ENCODE data around the gene MFAP3.
"Not testable (repeated sequence)": the region's sequence is repeated elsewhere in the genome, so short reads cannot be mapped to it uniquely, and the experiment has no call there.

MFAP3 gene

GRCh38 chr5:154055201-154055600, 16.4 kb downstream of the MFAP3 start:
- DNase-seq = no peak

GRCh38 chr5:154058055-154059038, 19.6 kb downstream of the MFAP3 start:
- DNase-seq = no peak

GRCh38 chr5:154059039-154059430, 20.3 kb downstream of the MFAP3 start:
- DNase-seq = no peak

DNA sequence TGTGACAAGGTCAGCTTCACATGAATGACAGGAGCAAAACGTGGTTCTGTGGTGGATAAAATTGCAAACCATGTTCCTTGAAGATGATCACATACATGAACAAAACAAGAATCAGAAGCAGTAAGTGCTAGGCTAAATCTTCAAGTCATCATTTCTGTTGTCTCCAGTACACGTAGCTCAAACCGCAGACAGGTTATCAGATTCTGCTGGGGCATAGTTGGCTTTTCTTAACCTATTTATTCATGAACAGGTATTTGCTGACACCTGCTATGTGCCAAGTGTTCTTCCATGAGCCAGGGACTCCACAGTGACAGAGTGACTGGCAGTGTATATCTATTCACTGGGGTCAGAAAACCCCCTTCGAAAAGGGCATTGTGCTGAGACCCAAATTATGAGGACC, 20.8 kb downstream of the MFAP3 start:
- DNase-seq = no peak

DNA sequence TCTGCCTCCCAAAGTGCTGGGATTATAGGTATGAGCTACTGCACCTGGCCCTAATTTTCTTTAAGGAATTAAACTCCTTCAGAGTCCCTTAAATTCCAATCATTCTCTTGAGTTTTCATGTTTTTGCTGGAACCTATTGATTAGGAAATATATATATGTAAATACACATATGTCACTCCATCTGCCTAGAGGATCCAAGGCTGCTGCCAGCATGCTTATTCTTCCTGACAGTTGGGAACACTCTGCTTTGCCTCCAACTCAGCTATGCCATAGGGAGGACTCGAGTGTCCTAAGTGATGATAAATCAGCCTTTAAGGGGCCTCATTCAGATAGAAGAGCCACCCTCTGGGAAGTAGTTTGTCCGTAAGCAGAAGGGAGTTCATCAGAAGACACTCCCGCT, 21.8 kb downstream of the MFAP3 start:
- DNase-seq = no peak

DNA sequence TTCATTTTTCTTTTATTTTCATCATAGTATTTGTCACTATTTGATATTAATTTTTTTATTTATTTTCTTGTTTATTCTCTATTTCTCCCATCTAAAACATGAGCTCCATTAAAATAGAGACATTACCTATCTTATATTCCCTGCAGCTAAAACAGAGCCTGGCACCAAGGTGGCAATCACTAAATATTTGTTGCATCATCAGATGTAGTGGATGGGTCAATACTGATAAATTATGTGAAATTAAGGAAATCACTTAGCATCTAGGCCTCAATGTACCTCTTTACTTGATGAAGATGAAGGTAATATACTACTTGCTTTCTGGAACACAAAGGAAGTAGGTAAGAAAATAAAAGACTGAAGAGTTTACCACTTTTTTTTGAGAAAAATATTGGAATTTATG, 24.6 kb downstream of the MFAP3 start:
- no peak for DNase-seq

DNA sequence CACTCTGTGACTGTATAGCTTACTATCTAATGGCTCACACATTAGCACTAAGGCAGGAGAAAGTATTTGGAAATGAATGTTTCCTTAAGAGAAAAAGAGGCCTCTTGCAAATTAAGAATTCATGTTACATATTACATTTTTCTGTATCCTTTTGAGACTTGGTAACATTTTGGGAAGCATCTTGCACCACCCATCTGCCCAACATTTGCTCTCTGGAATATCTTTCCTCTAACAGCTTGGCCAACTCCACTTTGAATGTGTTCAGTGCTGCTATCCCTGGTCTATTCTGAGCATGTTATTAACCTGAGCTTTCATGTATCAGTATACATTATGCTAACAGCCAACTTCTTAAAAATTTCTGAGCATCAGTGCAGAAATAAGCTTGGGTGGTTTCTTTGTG, 27.2 kb downstream of the MFAP3 start:
- DNase-seq = no peak

DNA sequence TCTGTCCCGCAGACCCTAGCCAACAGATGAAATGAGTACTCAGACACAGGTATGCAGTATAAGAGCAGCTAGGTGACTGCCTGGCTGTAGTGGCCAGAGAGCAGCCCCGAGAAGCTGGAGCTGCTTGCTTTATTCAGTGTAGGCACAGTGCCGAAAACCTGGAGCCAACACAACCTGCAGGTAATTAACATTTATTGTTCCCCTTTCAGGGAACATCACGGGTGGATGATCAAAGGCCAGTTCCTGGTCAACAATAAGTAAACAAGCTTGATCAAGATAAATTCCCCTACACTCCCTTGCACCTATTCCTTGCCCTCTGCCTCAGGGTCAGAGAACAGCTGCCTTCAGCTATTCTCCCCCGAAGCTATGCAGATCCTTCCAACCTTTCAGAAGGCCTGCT, 31.1 kb downstream of the MFAP3 start:
- not testable (repeated sequence) for DNase-seq

DNA sequence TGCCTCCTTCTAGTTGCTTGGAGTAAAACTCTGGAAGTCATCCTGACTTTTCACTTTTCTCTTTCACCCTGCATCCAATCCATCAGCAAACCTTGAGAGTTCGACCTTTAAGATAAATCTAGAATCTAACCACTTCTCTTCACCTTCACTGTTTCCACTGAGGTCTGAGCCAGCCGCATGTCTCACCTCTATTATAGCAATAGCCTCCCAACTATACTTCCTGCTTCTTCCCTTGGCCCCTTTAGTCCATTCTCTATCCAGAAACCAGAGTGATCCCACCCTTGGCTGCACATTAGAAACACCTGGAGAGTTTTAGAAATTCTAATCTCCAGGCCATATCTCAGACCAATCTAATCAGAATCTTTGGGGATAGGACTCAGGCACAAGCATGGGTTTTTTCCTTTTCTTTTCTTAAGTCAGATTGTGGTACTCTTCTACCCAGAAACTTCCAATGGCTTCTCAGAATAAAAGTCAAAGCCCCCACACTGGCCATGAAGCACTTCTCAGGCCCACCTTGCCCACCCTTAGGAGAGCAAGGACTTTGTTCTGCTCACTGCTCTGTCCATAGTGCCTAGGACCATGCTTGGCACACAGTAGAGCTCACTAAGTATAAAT, 33.1 kb downstream of the MFAP3 start:
- DNase-seq = no peak

DNA sequence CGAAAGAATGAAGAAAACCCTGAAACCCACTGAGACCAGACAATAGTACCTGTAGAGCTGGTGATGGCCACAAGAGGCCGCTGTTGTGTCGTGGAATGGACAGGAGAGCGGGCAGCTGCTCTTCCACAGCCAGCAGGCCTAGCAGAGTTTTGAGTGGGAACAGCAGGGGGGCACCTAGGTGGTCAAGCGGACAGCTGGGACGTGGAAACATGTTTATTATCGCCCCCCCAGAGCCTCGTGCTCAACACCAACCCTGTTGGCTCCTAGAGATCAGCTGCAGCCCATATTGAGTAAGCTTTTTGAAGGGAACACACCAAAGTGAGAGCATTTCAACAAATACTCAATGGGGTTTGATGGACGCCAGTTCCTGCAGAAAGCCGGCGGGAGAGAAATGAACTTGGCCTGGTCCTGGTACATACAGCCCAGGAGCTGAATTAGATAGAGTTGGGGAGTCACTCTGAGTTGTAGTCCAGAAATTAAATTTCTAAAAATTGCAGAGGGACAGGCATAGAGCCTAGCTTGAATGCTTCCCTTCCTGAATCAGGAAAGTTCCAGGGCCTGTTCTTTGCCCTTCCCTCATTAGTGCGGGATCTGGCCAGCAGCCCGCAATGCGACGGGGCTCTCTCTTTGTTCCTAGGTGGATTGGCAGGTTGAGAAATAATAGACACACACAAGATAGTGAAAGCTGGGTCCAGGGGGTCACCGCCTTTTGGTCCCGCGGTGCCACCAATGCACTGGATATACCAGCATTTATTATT, 33.8 kb downstream of the MFAP3 start:
- peak; percentile 86 for DNase-seq

- no peak for DNase-seq
Measured at GRCh38 chr5:154076240-154076922, 37.6 kb downstream of the MFAP3 start.

- no peak for DNase-seq
Measured at GRCh38 chr5:154077696-154078095, 38.9 kb downstream of the MFAP3 start.

GRCh38 chr5:154078272-154078671, 39.5 kb downstream of the MFAP3 start:
- no peak for DNase-seq

DNA sequence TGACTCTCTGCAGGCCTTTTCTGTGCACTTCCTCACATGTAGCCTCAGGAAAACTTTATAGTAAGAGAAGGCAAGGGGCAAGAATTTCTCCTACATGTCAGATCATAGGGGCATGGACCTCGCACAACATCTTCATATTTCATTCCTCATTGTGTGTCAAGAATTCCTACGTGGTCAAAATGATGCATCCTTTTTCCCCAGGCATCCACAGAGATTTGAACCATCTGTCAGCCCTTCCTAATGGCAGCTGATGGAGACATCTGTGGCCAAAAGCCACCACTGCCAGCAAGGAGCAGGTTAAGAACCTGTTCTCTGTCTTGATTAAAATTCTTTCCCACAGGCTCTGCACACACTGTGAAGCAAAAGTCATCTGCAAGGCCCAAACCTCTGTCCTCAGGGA, 42.5 kb downstream of the MFAP3 start:
- no peak for DNase-seq

DNA sequence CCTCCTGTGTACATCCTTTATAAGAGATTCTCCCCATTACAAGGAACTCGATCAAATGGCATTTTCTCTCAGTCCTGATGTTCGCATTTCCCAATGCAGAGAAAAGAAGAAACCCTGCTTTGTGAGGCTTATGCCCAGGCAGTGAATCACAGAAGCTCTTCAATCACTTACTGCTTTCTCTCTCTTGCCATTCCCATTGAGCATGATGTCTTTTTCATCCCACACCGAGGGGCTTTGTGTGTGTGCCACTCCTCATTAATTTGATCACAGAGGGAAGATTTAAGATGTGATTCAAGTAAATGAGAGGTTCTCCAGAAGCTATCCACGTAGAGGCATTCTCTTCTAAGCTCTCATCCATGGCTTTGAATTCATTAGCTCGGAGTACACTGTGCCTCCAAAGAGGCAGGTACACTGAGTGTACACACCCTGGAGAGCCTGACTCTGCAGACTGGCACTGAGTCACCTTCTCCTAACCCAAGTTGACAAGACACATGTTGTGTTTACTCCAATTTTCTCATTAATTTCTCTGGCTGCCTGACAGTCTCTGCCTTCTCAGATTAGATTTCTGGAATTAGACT, 45.4 kb downstream of the MFAP3 start:
- DNase-seq = no peak

DNA sequence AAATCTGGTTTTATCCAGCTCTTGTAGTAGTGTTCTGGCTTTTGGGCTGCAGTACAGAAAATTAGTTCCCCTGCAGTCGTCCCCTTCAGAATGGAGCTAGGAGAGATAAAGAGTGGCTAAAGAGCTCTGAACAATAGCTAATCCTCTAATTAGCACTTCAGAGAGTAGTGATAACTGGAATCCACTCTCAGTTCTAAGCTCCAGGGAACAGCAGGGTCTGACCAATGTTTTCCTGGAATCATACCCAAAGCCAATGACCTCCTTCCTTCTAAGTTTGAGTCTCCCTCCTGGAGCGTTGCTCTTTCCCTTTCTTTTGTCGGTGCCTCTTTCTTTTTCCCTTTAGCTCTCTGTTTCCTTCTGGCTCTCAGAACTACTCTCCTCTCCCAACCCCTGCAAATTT, 47.4 kb downstream of the MFAP3 start:
- DNase-seq = no peak

GRCh38 chr5:154086641-154087040, 47.9 kb downstream of the MFAP3 start:
- DNase-seq = peak; percentile 68

DNA sequence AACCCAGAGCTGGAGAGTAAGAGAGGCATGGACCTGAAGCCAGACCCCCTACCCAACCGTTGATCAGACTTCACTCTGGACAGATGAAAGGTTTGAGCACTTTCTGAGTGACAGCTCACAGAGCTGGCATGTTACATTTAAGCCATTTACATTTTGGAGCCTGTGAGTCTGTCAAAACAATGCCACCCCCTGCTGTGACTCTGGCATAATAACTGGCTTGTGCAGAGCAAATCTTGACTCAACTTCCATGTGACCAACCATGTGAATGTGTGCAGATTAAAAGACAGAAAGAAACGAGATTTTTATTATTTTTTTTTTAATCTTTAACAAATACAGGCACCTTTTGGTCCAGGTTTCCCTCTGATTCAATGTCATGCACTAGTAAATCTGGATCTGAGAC, 48.5 kb downstream of the MFAP3 start:
- no peak for DNase-seq

DNA sequence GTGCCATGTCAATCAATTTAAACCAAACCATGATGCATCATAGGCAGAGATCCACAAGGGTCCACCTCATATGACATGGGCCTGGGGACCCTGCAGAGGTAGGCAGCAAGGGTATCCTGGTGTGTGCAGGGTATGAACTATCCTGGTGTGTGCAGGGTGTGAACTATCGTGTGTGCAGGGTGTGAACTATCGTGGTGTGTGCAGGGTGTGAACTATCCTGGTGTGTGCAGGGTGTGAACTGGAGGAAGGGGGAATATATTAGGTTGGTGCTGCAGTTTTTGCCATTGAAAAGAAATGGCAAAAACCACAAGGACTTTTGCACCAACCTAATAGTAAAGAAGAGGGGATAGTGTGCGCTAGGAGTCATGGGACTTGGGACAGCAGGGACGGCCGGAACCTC, 50.0 kb downstream of the MFAP3 start:
- no peak for DNase-seq

- DNase-seq = no peak
Measured at GRCh38 chr5:154090656-154091055, 51.9 kb downstream of the MFAP3 start.

DNA sequence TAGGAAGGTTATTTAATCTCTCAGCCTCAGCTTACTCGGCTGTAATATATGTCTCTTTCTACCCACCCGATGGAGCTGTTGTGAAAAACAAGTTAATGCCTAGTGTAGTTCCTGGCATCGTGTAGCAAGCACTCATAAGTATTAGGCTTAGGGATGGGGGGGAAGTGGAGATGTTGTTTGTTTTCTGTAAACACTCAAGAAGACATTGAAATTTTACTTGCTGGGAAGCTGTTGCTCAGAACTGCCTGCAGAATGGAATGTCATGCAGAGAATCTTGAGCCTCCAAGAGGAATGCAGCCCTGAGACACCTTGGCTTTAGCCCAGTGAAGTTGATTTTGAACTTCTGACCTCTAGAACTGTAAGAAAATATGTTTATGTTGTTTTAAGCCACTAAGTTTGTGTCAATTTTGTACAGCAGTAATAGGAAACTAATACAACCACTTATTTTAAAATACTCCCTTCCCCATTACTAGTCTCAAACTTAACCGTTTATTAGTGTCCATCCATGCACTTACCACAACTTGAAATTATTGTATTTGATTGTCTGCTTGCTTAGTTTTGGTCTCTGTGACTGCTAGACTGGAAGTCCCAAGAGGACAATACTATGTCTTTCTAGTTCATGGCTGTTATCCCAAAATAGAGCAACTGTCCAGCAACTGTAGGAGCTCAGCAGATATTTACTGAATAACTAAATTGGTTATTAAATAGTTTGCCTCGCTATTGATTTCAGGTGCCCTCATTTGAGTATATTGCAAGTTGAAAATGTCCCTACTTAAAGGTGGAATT, 53.8 kb downstream of the MFAP3 start:
- DNase-seq = peak; percentile 40

- no peak for DNase-seq
Measured at GRCh38 chr5:154093142-154093532, 54.4 kb downstream of the MFAP3 start.
